ENCODE measurements around the gene RNF103. TPM values are rescaled to one million over a fixed set of nuclear protein-coding genes. Genes with fewer than 3 reads are reported as not detected.
"Not testable (repeated sequence)": the region's sequence is repeated elsewhere in the genome, so short reads cannot be mapped to it uniquely, and the experiment has no call there.

The RNF103 gene, protein sequence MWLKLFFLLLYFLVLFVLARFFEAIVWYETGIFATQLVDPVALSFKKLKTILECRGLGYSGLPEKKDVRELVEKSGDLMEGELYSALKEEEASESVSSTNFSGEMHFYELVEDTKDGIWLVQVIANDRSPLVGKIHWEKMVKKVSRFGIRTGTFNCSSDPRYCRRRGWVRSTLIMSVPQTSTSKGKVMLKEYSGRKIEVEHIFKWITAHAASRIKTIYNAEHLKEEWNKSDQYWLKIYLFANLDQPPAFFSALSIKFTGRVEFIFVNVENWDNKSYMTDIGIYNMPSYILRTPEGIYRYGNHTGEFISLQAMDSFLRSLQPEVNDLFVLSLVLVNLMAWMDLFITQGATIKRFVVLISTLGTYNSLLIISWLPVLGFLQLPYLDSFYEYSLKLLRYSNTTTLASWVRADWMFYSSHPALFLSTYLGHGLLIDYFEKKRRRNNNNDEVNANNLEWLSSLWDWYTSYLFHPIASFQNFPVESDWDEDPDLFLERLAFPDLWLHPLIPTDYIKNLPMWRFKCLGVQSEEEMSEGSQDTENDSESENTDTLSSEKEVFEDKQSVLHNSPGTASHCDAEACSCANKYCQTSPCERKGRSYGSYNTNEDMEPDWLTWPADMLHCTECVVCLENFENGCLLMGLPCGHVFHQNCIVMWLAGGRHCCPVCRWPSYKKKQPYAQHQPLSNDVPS
- total RNA-seq, result 10 to 100 TPM; 15.6 to 71.2 (median 37.8) TPM
- 1 to 10 TPM; 2.3 to 2.8 TPM for polyA plus RNA-seq
- 89.6 reads per million, percentile 82 among the genes with 10 or more reads in this experiment for total RNA-seq

DNA sequence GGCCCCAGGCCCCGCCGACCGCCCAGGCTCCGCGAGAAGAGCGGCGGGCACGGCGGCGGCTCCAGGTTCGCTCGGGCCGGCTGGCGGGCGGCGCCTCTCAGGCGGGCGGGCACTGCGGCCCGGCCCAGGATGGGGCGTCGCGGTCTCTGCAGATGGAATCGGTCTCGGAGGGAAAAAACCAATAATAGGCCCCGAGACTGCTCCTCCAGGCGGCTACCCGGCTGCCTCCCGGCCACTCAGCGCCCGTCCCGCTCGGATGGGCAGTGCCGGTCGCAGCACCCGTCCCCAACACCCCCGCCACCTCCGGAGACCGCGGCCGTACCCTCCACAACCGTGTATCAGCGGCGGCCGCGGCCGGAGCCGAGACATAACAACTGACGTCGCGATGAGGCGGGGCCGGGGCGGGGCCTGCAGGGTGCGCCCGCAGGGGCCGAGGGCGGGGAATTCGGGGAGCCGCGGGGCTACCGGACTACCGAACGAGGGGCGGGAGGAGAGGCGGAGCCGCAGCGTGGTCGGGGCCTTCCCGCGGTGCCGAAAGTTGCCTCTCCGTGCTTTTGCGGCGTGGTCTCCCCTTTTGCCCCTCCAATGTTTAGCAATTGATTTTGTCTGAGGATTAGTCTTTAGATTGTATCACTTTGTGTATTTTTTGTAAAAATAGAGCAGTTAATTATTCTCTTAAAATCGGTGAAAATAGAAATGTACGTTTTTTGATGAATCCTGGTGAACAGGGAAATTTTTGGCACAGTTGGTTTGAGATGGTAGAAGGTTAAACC lies at the start of gene RNF103:
Gene RNF103 (minus strand): TSS at position 372 of the 773 bp plus-strand sequence. CDS start 979 bp downstream, outside the sequence.
- Histone ChIP-seq H3K36me3 (ENCODE audit: control insufficient read depth in 2 of 3, insufficient read depth in 3 of 3, low read length in 3 of 3) (no peaks in the 10 kb centered on the region), H3K27me3 (ENCODE audit: control insufficient read depth in 2 of 2, insufficient read depth in 2 of 2, low read length in 2 of 2) (no peaks in the 10 kb centered on the region), H3K9me3 (ENCODE audit: control insufficient read depth in 2 of 3, low read length in 3 of 3) (no peaks in the 10 kb centered on the region), H3K4me3 (ENCODE audit: low read length) (peak within 1 kb of the TSS; percentile 85), H3K27ac (ENCODE audit: low read depth, low read length) (peak within 1 kb of the TSS; percentile 97), H3K4me1 (ENCODE audit: control insufficient read depth in 2 of 2, insufficient read depth in 2 of 2, low read length in 2 of 2) (peaks cover 11 to 17% of the 10 kb centered on the region in 2 donors)
- H3K4me3 Mint-ChIP-seq, result peak within 1 kb of the TSS; percentile 86 to 99 (median 93)
- peak within 1 kb of the TSS; percentile 90 to 99 (median 94) for H3K27ac Mint-ChIP-seq
- ATAC-seq (peak; percentile 93), DNase-seq (peak; percentile 83 to 97 (median 88))
- peaks cover 0 to 14% (median 5%) of the 10 kb centered on the region in 5 donors for H3K36me3 Mint-ChIP-seq
- peaks cover 0 to 2% (median 0%) of the 10 kb centered on the region in 11 donors for H3K9me3 Mint-ChIP-seq
- intact Hi-C loops (cut with micrococcal nuclease), result loop anchor here (1.0 to 5.0 kb wide), 13 partner anchors 9 to 1651 kb away; partner anchors contain the start of genes CHMP3 (in 2 of the 2), IMMT (in 2 of the 2), KCMF1 (in 1 of the 2) and KDM3A (in 1 of the 2)
- CTCF ChIA-PET, result interaction anchor here (1.2 kb wide), 1 partner anchor 68 kb away, joined by 4 read pairs; no protein-coding TSS in a partner anchor
- H3K27me3 Mint-ChIP-seq, result peaks cover 0 to 28% (median 0%) of the 10 kb centered on the region in 5 donors
- POLR2A ChIA-PET, result interaction anchor here (0.5 to 2.4 kb wide), 5 partner anchors 31 to 182 kb away, joined by 3 to 26 read pairs (median 3); partner anchors contain the start of gene KDM3A
- peaks cover 23 to 44% (median 36%) of the 10 kb centered on the region in 7 donors for H3K4me1 Mint-ChIP-seq

DNA sequence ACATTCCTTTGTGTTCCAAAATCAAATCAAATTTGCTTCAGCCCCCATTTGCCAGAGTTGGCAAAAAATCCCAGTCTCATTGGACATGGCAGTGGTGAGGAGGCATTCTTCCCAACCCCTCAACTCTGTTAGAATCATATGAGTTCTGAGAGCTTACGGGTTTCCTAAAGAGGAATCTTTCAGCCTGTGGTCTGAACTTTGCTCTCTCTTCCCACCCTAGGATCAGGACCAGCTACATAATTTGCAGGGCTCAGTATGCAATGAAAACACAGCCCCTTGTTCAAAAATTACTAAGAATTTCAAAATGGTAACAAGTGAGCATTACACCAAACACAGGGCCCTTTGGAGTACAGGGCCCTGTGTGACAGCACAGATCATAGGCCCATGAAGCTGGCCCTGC lies 49.3 kb upstream of the RNF103 start:
- no peak overlapping the region for H3K27ac ChIP-seq (ENCODE audit: low read depth, low read length)
- Mint-ChIP-seq H3K27ac (no peak overlapping the region), H3K4me3 (no peak overlapping the region), H3K27me3 (peaks cover 0 to 3% (median 0%) of the 10 kb centered on the region in 5 donors), H3K9me3 (peaks cover 0 to 2% (median 0%) of the 10 kb centered on the region in 11 donors), H3K4me1 (peaks cover 0 to 4% (median 0%) of the 10 kb centered on the region in 7 donors), H3K36me3 (peaks cover 0 to 4% (median 0%) of the 10 kb centered on the region in 5 donors)
- no peaks in the 10 kb centered on the region for H3K36me3 ChIP-seq (ENCODE audit: control insufficient read depth in 2 of 3, insufficient read depth in 3 of 3, low read length in 3 of 3)
- ChIA-PET CTCF (no interaction called here), POLR2A (no interaction called here)
- no peaks in the 10 kb centered on the region for H3K4me1 ChIP-seq (ENCODE audit: control insufficient read depth in 2 of 2, insufficient read depth in 2 of 2, low read length in 2 of 2)
- DNase-seq, result no peak
- intact Hi-C loops (cut with micrococcal nuclease), result loop anchor here in 1 of 2 donors (10.0 kb wide), 1 partner anchor 298 kb away; no protein-coding TSS in a partner anchor
- H3K27me3 ChIP-seq (ENCODE audit: control insufficient read depth in 2 of 2, insufficient read depth in 2 of 2, low read length in 2 of 2), result no peaks in the 10 kb centered on the region
- no peaks in the 10 kb centered on the region for H3K9me3 ChIP-seq (ENCODE audit: control insufficient read depth in 2 of 3, low read length in 3 of 3)
- no peak for ATAC-seq
- H3K4me3 ChIP-seq (ENCODE audit: low read length), result no peak overlapping the region

DNA sequence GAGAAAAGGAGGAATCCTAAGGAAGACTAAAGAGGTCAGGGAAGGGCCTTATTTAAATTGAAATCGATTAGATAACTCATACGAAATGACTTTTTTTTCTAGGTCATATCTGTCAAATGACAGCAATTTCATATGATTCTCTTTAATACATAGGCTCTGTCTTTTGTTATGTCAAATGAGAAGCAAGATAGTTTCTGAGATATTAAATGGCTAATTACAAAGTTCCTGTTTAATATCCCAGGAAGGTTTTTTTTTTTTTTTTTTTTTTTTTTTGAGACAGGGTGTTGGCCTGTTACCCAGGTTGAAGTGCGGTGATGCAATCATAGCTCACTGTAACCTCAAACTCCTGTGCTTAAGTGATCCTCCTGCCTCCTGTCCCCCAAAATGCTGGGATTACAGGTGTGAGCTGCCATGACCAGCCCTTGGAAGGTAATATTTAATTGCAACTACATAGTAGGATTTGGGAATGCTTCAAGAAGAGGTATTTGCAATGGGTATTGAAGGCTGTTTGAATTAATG lies 48.4 kb upstream of the RNF103 start:
- Mint-ChIP-seq H3K4me1 (peaks cover 0 to 4% (median 0%) of the 10 kb centered on the region in 7 donors), H3K27ac (no peak overlapping the region), H3K4me3 (no peak overlapping the region), H3K9me3 (peaks cover 0 to 5% (median 1%) of the 10 kb centered on the region in 11 donors), H3K27me3 (no peaks in the 10 kb centered on the region), H3K36me3 (peaks cover 0 to 4% (median 4%) of the 10 kb centered on the region in 5 donors)
- Histone ChIP-seq H3K36me3 (ENCODE audit: control insufficient read depth in 2 of 3, insufficient read depth in 3 of 3, low read length in 3 of 3) (no peaks in the 10 kb centered on the region), H3K9me3 (ENCODE audit: control insufficient read depth in 2 of 3, low read length in 3 of 3) (no peaks in the 10 kb centered on the region), H3K27me3 (ENCODE audit: control insufficient read depth in 2 of 2, insufficient read depth in 2 of 2, low read length in 2 of 2) (no peaks in the 10 kb centered on the region), H3K4me3 (ENCODE audit: low read length) (no peak overlapping the region), H3K4me1 (ENCODE audit: control insufficient read depth in 2 of 2, insufficient read depth in 2 of 2, low read length in 2 of 2) (no peaks in the 10 kb centered on the region), H3K27ac (ENCODE audit: low read depth, low read length) (no peak overlapping the region)
- intact Hi-C loops (cut with micrococcal nuclease), result loop anchor here in 1 of 2 donors (10.0 kb wide), 1 partner anchor 297 kb away; no protein-coding TSS in a partner anchor
- CTCF ChIA-PET, result no interaction called here
- no peak for ATAC-seq
- POLR2A ChIA-PET, result no interaction called here
- DNase-seq, result no peak

DNA sequence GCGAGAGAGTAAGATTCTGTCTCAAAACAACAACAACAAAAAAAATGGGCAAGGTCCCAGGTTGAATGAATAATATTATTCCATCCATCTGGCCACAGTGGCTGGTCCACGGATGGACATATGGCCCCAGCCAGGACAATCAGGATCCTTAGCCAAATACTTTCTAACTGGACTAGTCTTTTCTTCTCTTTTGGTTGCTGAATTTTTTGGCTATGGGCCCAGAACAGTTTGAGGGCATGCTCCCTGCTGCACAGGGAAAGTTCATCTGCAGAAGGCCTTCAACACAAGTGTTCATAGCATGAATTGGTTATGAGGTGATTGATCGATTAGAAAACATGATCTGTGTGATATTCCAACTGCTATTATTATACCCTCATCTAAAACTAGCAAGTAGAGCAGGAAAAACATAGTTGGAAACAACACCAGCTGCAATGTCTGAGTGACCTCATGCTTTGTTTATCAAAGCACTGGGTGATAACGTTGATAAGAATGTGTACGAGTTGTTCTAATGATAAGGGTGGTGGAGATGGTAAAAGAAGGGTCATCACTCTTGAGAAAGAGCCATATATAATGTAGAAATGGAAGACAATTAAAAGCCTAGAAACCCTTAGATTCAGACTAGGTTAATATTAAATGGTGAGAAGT lies 47.8 kb upstream of the RNF103 start:
- ChIA-PET CTCF (no interaction called here), POLR2A (no interaction called here)
- H3K4me3 Mint-ChIP-seq, result no peak overlapping the region
- Histone ChIP-seq H3K27ac (ENCODE audit: low read depth, low read length) (no peak overlapping the region), H3K36me3 (ENCODE audit: control insufficient read depth in 2 of 3, insufficient read depth in 3 of 3, low read length in 3 of 3) (no peaks in the 10 kb centered on the region), H3K9me3 (ENCODE audit: control insufficient read depth in 2 of 3, low read length in 3 of 3) (no peaks in the 10 kb centered on the region), H3K27me3 (ENCODE audit: control insufficient read depth in 2 of 2, insufficient read depth in 2 of 2, low read length in 2 of 2) (no peaks in the 10 kb centered on the region), H3K4me1 (ENCODE audit: control insufficient read depth in 2 of 2, insufficient read depth in 2 of 2, low read length in 2 of 2) (no peaks in the 10 kb centered on the region), H3K4me3 (ENCODE audit: low read length) (no peak overlapping the region)
- no peak overlapping the region for H3K27ac Mint-ChIP-seq
- intact Hi-C loops (cut with micrococcal nuclease), result loop anchor here in 1 of 2 donors (10.0 kb wide), 1 partner anchor 297 kb away; no protein-coding TSS in a partner anchor
- H3K36me3 Mint-ChIP-seq, result peaks cover 0 to 4% (median 4%) of the 10 kb centered on the region in 5 donors
- H3K27me3 Mint-ChIP-seq, result no peaks in the 10 kb centered on the region
- ATAC-seq (no peak), DNase-seq (no peak)
- peaks cover 0 to 7% (median 2%) of the 10 kb centered on the region in 11 donors for H3K9me3 Mint-ChIP-seq
- H3K4me1 Mint-ChIP-seq, result peaks cover 0 to 4% (median 0%) of the 10 kb centered on the region in 7 donors

DNA sequence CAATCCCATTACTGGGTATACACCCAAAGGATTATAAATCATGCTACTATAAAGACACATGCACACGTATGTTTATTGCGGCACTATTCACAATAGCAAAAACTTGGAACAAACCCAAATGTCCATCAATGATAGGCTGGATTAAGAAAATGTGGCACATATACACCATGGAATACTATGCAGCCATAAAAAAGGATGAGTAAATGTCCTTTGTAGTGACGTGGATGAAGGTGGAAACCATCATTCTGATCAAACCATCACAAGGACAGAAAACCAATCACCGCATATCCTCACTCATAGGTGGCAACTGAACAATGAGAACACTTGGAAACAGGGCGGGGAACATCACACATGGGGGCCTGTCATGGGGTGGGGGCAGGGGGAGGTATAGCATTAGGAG lies 45.7 kb upstream of the RNF103 start:
- POLR2A ChIA-PET; H3K27ac Mint-ChIP-seq; H3K4me1 ChIP-seq (ENCODE audit: control insufficient read depth in 2 of 2, insufficient read depth in 2 of 2, low read length in 2 of 2); ATAC-seq; H3K36me3 Mint-ChIP-seq; H3K27me3 Mint-ChIP-seq; H3K4me1 Mint-ChIP-seq; H3K4me3 ChIP-seq (ENCODE audit: low read length); H3K36me3 ChIP-seq (ENCODE audit: control insufficient read depth in 2 of 3, insufficient read depth in 3 of 3, low read length in 3 of 3); H3K27me3 ChIP-seq (ENCODE audit: control insufficient read depth in 2 of 2, insufficient read depth in 2 of 2, low read length in 2 of 2); H3K4me3 Mint-ChIP-seq; H3K9me3 ChIP-seq (ENCODE audit: control insufficient read depth in 2 of 3, low read length in 3 of 3); intact Hi-C loops (cut with micrococcal nuclease); H3K27ac ChIP-seq (ENCODE audit: low read depth, low read length); CTCF ChIA-PET; DNase-seq: not testable (repeated sequence)
- H3K9me3 Mint-ChIP-seq, result peaks cover 0 to 14% (median 4%) of the 10 kb centered on the region in 11 donors
